ENCODE data around the gene CDH13.

The CDH13 gene

DNA sequence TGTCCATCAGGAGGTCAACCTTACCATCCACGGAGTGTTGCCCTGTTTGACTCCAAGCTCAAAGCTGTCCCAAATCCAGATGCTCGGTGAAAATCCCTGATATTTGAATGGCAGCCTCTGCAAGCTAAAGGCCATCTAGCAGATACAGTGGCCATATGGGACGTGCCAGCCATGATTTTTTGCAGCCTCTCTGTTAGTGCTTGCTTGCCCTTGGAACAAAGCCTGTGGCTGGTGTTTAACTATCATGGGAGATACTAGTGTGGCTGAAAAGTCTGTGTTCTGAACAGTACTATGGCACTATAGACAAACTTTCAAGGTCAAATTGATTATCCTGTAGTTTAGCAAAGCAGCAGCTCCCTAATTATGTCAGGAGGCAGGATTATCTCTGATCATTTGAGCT is 214.3 kb downstream of the CDH13 start:
- H3K9ac ChIP-seq (ENCODE audit: low read length): no peak overlapping the region
- no peaks in the 10 kb centered on the region for H3K4me1 ChIP-seq (ENCODE audit: control insufficient read depth, insufficient read depth, low read length)
- no peak overlapping the region for H3K27ac ChIP-seq (ENCODE audit: low read depth, low read length)
- H3K36me3 ChIP-seq (ENCODE audit: control insufficient read depth, insufficient read depth, low read length): no peaks in the 10 kb centered on the region
- H3K27me3 ChIP-seq (ENCODE audit: control insufficient read depth, insufficient read depth, low read length): no peaks in the 10 kb centered on the region
- peaks cover 34% of the 10 kb centered on the region for H3K9me3 ChIP-seq (ENCODE audit: control insufficient read depth, insufficient read depth, low read depth, low read length)
- H3K4me3 ChIP-seq (ENCODE audit: low read depth, low read length): no peak overlapping the region

DNA sequence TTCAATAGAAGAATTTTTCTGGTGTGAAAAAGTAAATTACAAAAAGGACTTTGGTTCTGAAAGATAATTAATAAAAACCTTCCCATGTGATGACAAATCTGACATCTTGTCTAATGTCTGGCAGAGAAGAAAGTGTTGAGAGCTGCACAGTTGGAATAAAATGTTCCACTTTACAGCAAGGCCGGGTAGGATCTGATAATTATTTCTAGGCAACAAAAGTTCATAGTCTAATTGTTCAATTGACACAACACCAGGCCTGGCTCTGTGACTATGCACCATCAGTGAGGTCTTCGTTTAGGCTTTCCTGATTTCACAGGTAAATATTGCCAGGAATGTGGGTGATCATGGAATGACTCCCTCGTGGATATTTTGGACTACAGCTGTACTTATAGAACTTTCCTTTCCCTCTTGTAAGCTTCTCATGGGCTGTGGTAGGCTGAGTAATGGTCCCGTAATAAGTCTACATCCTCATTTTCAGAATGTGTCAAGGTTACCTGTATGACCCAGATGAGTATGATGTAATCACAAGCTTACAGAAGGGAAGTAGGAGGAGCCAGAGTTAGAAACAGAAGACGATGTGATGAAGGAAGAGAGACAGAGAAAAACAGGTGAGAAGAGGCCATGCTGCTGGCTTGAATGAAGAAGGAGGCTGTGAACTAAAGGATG is 217.0 kb downstream of the CDH13 start:
- Histone ChIP-seq H3K4me1 (ENCODE audit: control insufficient read depth, insufficient read depth, low read length) (no peaks in the 10 kb centered on the region), H3K9me3 (ENCODE audit: control insufficient read depth, insufficient read depth, low read depth, low read length) (peaks cover 38% of the 10 kb centered on the region), H3K9ac (ENCODE audit: low read length) (no peak overlapping the region), H3K36me3 (ENCODE audit: control insufficient read depth, insufficient read depth, low read length) (no peaks in the 10 kb centered on the region), H3K27me3 (ENCODE audit: control insufficient read depth, insufficient read depth, low read length) (no peaks in the 10 kb centered on the region), H3K4me3 (ENCODE audit: low read depth, low read length) (no peak overlapping the region), H3K27ac (ENCODE audit: low read depth, low read length) (no peak overlapping the region)

DNA sequence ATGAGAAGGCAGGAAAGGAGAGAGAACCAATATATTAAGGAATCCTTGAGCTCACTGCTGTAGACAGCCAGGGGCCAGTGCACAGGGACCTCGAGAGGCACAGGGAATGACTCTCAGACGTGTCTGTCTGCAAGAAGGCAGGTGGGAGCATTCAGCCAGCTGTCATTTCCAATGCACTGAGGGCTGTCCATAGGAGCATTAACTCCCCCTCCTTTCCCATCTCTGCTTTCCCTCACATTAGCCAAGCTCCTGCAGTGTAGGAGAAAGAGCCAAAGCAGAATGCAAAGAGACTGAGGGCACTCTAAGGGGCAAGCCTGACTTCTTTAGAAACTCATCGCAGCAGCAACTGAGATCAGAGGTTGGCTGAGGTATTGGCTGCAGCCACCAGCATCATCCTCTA is 218.3 kb downstream of the CDH13 start:
- H3K9ac ChIP-seq (ENCODE audit: low read length): no peak overlapping the region
- no peaks in the 10 kb centered on the region for H3K36me3 ChIP-seq (ENCODE audit: control insufficient read depth, insufficient read depth, low read length)
- H3K4me3 ChIP-seq (ENCODE audit: low read depth, low read length): no peak overlapping the region
- H3K27ac ChIP-seq (ENCODE audit: low read depth, low read length): no peak overlapping the region
- H3K27me3 ChIP-seq (ENCODE audit: control insufficient read depth, insufficient read depth, low read length): no peaks in the 10 kb centered on the region
- H3K9me3 ChIP-seq (ENCODE audit: control insufficient read depth, insufficient read depth, low read depth, low read length): peaks cover 36% of the 10 kb centered on the region
- no peaks in the 10 kb centered on the region for H3K4me1 ChIP-seq (ENCODE audit: control insufficient read depth, insufficient read depth, low read length)

- no peaks in the 10 kb centered on the region for H3K4me1 ChIP-seq (ENCODE audit: control insufficient read depth, insufficient read depth, low read length)
- H3K36me3 ChIP-seq (ENCODE audit: control insufficient read depth, insufficient read depth, low read length): no peaks in the 10 kb centered on the region
- peaks cover 24% of the 10 kb centered on the region for H3K9me3 ChIP-seq (ENCODE audit: control insufficient read depth, insufficient read depth, low read depth, low read length)
- H3K9ac ChIP-seq (ENCODE audit: low read length): no peak overlapping the region
- H3K27me3 ChIP-seq (ENCODE audit: control insufficient read depth, insufficient read depth, low read length): no peaks in the 10 kb centered on the region
- no peak overlapping the region for H3K4me3 ChIP-seq (ENCODE audit: low read depth, low read length)
- H3K27ac ChIP-seq (ENCODE audit: low read depth, low read length): no peak overlapping the region
These were observed 220.0 kb downstream of the CDH13 start for GRCh38 chr16:82846806-82847205.

DNA sequence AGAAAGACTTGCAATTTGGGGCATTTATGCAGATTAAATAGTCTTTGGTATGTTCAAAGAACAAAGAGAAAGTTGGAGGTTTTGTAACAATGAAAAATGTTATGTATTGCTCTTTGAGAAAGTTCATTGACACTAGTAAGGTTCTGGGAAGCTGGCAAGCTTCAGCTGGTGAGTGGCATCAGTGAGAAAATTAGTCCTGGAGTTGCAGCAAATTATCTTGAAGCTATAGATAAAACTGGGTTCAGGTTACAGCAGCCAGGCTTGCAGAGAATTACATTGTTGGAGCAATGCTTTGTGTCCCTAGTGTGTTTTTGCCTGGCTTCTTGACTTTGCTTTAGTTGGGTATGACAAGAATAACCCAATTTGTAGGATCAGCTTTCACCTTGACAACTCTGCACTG is 221.2 kb downstream of the CDH13 start:
- no peak overlapping the region for H3K27ac ChIP-seq (ENCODE audit: low read depth, low read length)
- H3K9ac ChIP-seq (ENCODE audit: low read length): no peak overlapping the region
- no peaks in the 10 kb centered on the region for H3K27me3 ChIP-seq (ENCODE audit: control insufficient read depth, insufficient read depth, low read length)
- no peaks in the 10 kb centered on the region for H3K36me3 ChIP-seq (ENCODE audit: control insufficient read depth, insufficient read depth, low read length)
- H3K4me3 ChIP-seq (ENCODE audit: low read depth, low read length): no peak overlapping the region
- H3K4me1 ChIP-seq (ENCODE audit: control insufficient read depth, insufficient read depth, low read length): no peaks in the 10 kb centered on the region
- H3K9me3 ChIP-seq (ENCODE audit: control insufficient read depth, insufficient read depth, low read depth, low read length): peaks cover 14% of the 10 kb centered on the region

- Histone ChIP-seq H3K36me3 (ENCODE audit: control insufficient read depth, insufficient read depth, low read length) (no peaks in the 10 kb centered on the region), H3K4me1 (ENCODE audit: control insufficient read depth, insufficient read depth, low read length) (no peaks in the 10 kb centered on the region), H3K9me3 (ENCODE audit: control insufficient read depth, insufficient read depth, low read depth, low read length) (peaks cover under 1% of the 10 kb centered on the region; the same call in 1 of the 2 replicates), H3K4me3 (ENCODE audit: low read depth, low read length) (no peak overlapping the region), H3K27me3 (ENCODE audit: control insufficient read depth, insufficient read depth, low read length) (no peaks in the 10 kb centered on the region), H3K27ac (ENCODE audit: low read depth, low read length) (no peak overlapping the region), H3K9ac (ENCODE audit: low read length) (no peak overlapping the region)
These were observed 225.7 kb downstream of the CDH13 start for GRCh38 chr16:82852388-82853008.

GRCh38 chr16:82855471-82855870 is 228.7 kb downstream of the CDH13 start:
- no peaks in the 10 kb centered on the region for H3K27me3 ChIP-seq (ENCODE audit: control insufficient read depth, insufficient read depth, low read length)
- H3K4me1 ChIP-seq (ENCODE audit: control insufficient read depth, insufficient read depth, low read length): no peaks in the 10 kb centered on the region
- H3K4me3 ChIP-seq (ENCODE audit: low read depth, low read length): no peak overlapping the region
- H3K9me3 ChIP-seq (ENCODE audit: control insufficient read depth, insufficient read depth, low read depth, low read length): no peaks in the 10 kb centered on the region
- H3K36me3 ChIP-seq (ENCODE audit: control insufficient read depth, insufficient read depth, low read length): no peaks in the 10 kb centered on the region
- no peak overlapping the region for H3K9ac ChIP-seq (ENCODE audit: low read length)
- no peak overlapping the region for H3K27ac ChIP-seq (ENCODE audit: low read depth, low read length)

DNA sequence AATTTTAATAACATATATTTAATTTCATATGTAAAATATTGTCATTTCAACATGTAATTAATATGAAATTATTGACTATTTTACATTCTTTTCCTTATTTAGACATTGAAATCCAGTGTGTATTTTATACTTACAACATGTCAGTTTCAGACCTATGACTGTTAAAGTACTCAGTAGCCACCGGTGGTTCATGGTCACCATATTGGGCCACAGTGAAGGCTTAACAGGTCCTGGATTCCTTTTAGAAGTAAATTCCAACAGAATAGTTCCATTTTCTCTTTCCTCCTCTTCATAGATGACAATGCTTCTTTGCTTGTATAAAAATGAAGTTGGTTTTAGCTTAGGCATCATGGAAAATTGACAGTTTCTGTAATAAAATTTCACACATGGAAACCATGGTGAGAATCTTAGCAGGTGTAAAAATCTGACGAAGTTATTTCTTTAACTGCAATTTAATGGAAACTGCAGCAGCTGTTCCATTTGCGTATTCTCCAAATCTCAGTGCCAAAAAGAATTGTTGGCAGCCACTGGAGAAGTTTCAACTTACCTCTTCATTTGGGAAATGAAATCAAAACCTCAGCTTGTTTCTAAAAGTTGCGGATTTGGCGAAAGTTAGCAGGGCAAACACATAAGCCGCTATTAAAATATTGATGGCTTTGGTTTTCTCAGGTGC is 231.1 kb downstream of the CDH13 start:
- Histone ChIP-seq H3K4me3 (ENCODE audit: low read depth, low read length) (no peak overlapping the region), H3K36me3 (ENCODE audit: control insufficient read depth, insufficient read depth, low read length) (no peaks in the 10 kb centered on the region), H3K9ac (ENCODE audit: low read length) (no peak overlapping the region), H3K27me3 (ENCODE audit: control insufficient read depth, insufficient read depth, low read length) (no peaks in the 10 kb centered on the region), H3K9me3 (ENCODE audit: control insufficient read depth, insufficient read depth, low read depth, low read length) (no peaks in the 10 kb centered on the region), H3K4me1 (ENCODE audit: control insufficient read depth, insufficient read depth, low read length) (no peaks in the 10 kb centered on the region), H3K27ac (ENCODE audit: low read depth, low read length) (no peak overlapping the region)

- Histone ChIP-seq H3K27ac (ENCODE audit: low read depth, low read length) (no peak overlapping the region), H3K36me3 (ENCODE audit: control insufficient read depth, insufficient read depth, low read length) (no peaks in the 10 kb centered on the region), H3K4me3 (ENCODE audit: low read depth, low read length) (no peak overlapping the region), H3K9ac (ENCODE audit: low read length) (no peak overlapping the region), H3K27me3 (ENCODE audit: control insufficient read depth, insufficient read depth, low read length) (no peaks in the 10 kb centered on the region), H3K4me1 (ENCODE audit: control insufficient read depth, insufficient read depth, low read length) (no peaks in the 10 kb centered on the region), H3K9me3 (ENCODE audit: control insufficient read depth, insufficient read depth, low read depth, low read length) (peaks cover 6% of the 10 kb centered on the region)
These were observed 232.9 kb downstream of the CDH13 start for GRCh38 chr16:82859662-82860061.

- no peak overlapping the region for H3K9ac ChIP-seq (ENCODE audit: low read length)
- no peaks in the 10 kb centered on the region for H3K36me3 ChIP-seq (ENCODE audit: control insufficient read depth, insufficient read depth, low read length)
- H3K27ac ChIP-seq (ENCODE audit: low read depth, low read length): no peak overlapping the region
These were observed 233.3 kb downstream of the CDH13 start for GRCh38 chr16:82860071-82860470.

GRCh38 chr16:82862057-82862456 is 235.3 kb downstream of the CDH13 start:
- Histone ChIP-seq H3K4me3 (ENCODE audit: low read depth, low read length) (no peak overlapping the region), H3K36me3 (ENCODE audit: control insufficient read depth, insufficient read depth, low read length) (no peaks in the 10 kb centered on the region), H3K9ac (ENCODE audit: low read length) (no peak overlapping the region), H3K9me3 (ENCODE audit: control insufficient read depth, insufficient read depth, low read depth, low read length) (peaks cover 25% of the 10 kb centered on the region), H3K27me3 (ENCODE audit: control insufficient read depth, insufficient read depth, low read length) (no peaks in the 10 kb centered on the region), H3K4me1 (ENCODE audit: control insufficient read depth, insufficient read depth, low read length) (no peaks in the 10 kb centered on the region), H3K27ac (ENCODE audit: low read depth, low read length) (no peak overlapping the region)

More at GRCh38 chr16:82860071-82860470, 233.3 kb downstream of the CDH13 start:
- Histone ChIP-seq H3K9me3 (ENCODE audit: control insufficient read depth, insufficient read depth, low read depth, low read length) (peaks cover 10% of the 10 kb centered on the region), H3K27me3 (ENCODE audit: control insufficient read depth, insufficient read depth, low read length) (no peaks in the 10 kb centered on the region), H3K4me3 (ENCODE audit: low read depth, low read length) (no peak overlapping the region), H3K4me1 (ENCODE audit: control insufficient read depth, insufficient read depth, low read length) (no peaks in the 10 kb centered on the region)
